Activated CD8-positive, alpha-beta T cell treated with anti-CD3 and anti-CD28 coated beads for 36 hours (primary cell): ENCODE measurements around the gene EPS15. TPM values are rescaled to one million over a fixed set of nuclear protein-coding genes. Genes with fewer than 3 reads are reported as not detected.

Source experiments
- ATAC-seq: fragments of 200-7000 bp; cut with Tn5 transposase; one replicate; pipeline ENCODE4 v1.10.0; 2021; ENCODE audit warnings: mild to moderate bottlenecking, moderate library complexity
- CTCF ChIA-PET: fragments of 350-600 bp; sonication (Branson Sonifier 250); formaldehyde crosslinking; loops from one replicate; lab custom pipeline; 2021; ENCODE audit warnings: antibody characterized with exemption; lab: Charles Lee
- POLR2A ChIA-PET: fragments of 350-600 bp; sonication (Branson Sonifier 250); formaldehyde crosslinking; loops from one replicate; lab custom pipeline; 2021; ENCODE audit warnings: antibody characterized with exemption; lab: Charles Lee
- DNase-seq: peaks from one replicate; pipeline ENCODE4 v3.0.0-alpha.2; 2020
- H3K27ac Mint-ChIP-seq: one replicate; pipeline ENCODE4 v1.8.0; 2021; ENCODE audit warnings: mild to moderate bottlenecking, mixed read lengths
- H3K27me3 Mint-ChIP-seq: one replicate; pipeline ENCODE4 v1.8.0; 2021; ENCODE audit warnings: mixed read lengths
- H3K36me3 Mint-ChIP-seq: one replicate; pipeline ENCODE4 v1.8.0; 2021; ENCODE audit warnings: low read depth, mixed read lengths
- H3K4me1 Mint-ChIP-seq: one replicate; pipeline ENCODE4 v1.8.0; 2021; ENCODE audit warnings: low read depth, mixed read lengths
- H3K4me3 Mint-ChIP-seq: one replicate; pipeline ENCODE4 v1.8.0; 2021; ENCODE audit warnings: mild to moderate bottlenecking, moderate library complexity, mixed read lengths
- H3K9me3 Mint-ChIP-seq: one replicate; pipeline ENCODE4 v1.8.0; 2021; ENCODE audit warnings: mixed read lengths
- CTCF ChIP-seq: fragments of 200-600 bp; IDR thresholded peaks from one replicate; pipeline ENCODE4 v1.8.0; 2022; ENCODE audit warnings: antibody characterized with exemption, mild to moderate bottlenecking
- intact Hi-C: fragments of 100-400 bp; cut with micrococcal nuclease; formaldehyde crosslinking; loops from one replicate; pipeline ENCODE4 v1.10.0; 2022
- total RNA-seq, 2 experiments: library from RNA; stranded (reverse); gene quantifications; one replicate each; pipeline ENCODE4 v1.2.3, GENCODE V29; 2021

The EPS15 gene
- total RNA-seq, 2 experiments from 2014 or later = 56.6 to 63.6 TPM

GRCh38 chr1:51543858-51544257, 24.8 kb upstream of the EPS15 start:
- no peak for DNase-seq
- H3K36me3 Mint-ChIP-seq = no peaks in the 10 kb centered on the region
- no peak overlapping the region for H3K4me3 Mint-ChIP-seq
- POLR2A ChIA-PET = no interaction called here
- intact Hi-C loops = no loop called here
- H3K4me1 Mint-ChIP-seq = peaks cover 20% of the 10 kb centered on the region
- no peaks in the 10 kb centered on the region for H3K27me3 Mint-ChIP-seq
- no peaks in the 10 kb centered on the region for H3K9me3 Mint-ChIP-seq
- CTCF ChIA-PET = no interaction called here
- no peak for ATAC-seq
- H3K27ac Mint-ChIP-seq = no peak overlapping the region
- no peak for TF ChIP-seq CTCF

GRCh38 chr1:51542158-51542953, 23.3 kb upstream of the EPS15 start:
- Mint-ChIP-seq H3K9me3 (no peaks in the 10 kb centered on the region), H3K27ac (peak overlapping the region; percentile 3), H3K4me3 (no peak overlapping the region), H3K27me3 (no peaks in the 10 kb centered on the region), H3K4me1 (peaks cover 14% of the 10 kb centered on the region), H3K36me3 (no peaks in the 10 kb centered on the region)
- intact Hi-C loops = no loop called here
- DNase-seq = no peak
- CTCF ChIA-PET = no interaction called here
- peak; percentile 18 for ATAC-seq
- TF ChIP-seq CTCF = no peak
- POLR2A ChIA-PET = interaction anchor here (1.5 kb wide), 1 partner anchor 24 kb away, joined by 3 read pairs; the partner anchor contains the start of gene EPS15

GRCh38 chr1:51541313-51542050, 22.4 kb upstream of the EPS15 start:
- Mint-ChIP-seq H3K27ac (peak overlapping the region; percentile 44), H3K4me1 (peaks cover 14% of the 10 kb centered on the region), H3K9me3 (no peaks in the 10 kb centered on the region), H3K4me3 (no peak overlapping the region), H3K36me3 (no peaks in the 10 kb centered on the region), H3K27me3 (no peaks in the 10 kb centered on the region)
- DNase-seq = peak; percentile 35
- POLR2A ChIA-PET = interaction anchor here (1.0 to 1.5 kb wide), 2 partner anchors 8 to 23 kb away, joined by 3 read pairs; partner anchors contain the start of gene EPS15
- TF ChIP-seq CTCF = no peak
- intact Hi-C loops = no loop called here
- CTCF ChIA-PET = no interaction called here
- ATAC-seq = peak; percentile 83

- intact Hi-C loops = no loop called here
- CTCF ChIA-PET = no interaction called here
Observed at GRCh38 chr1:51537568-51537967, 18.5 kb upstream of the EPS15 start.

More at GRCh38 chr1:51537568-51537967, 18.5 kb upstream of the EPS15 start:
- peaks cover 22% of the 10 kb centered on the region for H3K4me1 Mint-ChIP-seq
- no peaks in the 10 kb centered on the region for H3K9me3 Mint-ChIP-seq
- no peaks in the 10 kb centered on the region for H3K36me3 Mint-ChIP-seq
- no peaks in the 10 kb centered on the region for H3K27me3 Mint-ChIP-seq
- no peak for ATAC-seq
- POLR2A ChIA-PET = interaction anchor here (0.8 kb wide), 1 partner anchor 80 kb away, joined by 3 read pairs; no protein-coding TSS in a partner anchor
- TF ChIP-seq CTCF = no peak
- DNase-seq = no peak
- H3K27ac Mint-ChIP-seq = no peak overlapping the region
- no peak overlapping the region for H3K4me3 Mint-ChIP-seq
